CD4-positive, alpha-beta T cell treated with Interleukin-6 for 4 hours (primary cell): ENCODE measurements around the gene GPATCH3.
"Not testable (repeated sequence)": the region's sequence is repeated elsewhere in the genome, so short reads cannot be mapped to it uniquely, and the experiment has no call there.

ENCODE experiments used
- DNase-seq: peaks from one replicate; pipeline ENCODE4 v3.0.0-alpha.2; 2020; ENCODE audit warnings: mixed read lengths

Gene GPATCH3

GRCh38 chr1:26911399-26912146, 11.3 kb upstream of the GPATCH3 start:
- no peak for DNase-seq

- no peak for DNase-seq
Observed at GRCh38 chr1:26910343-26911160, 10.3 kb upstream of the GPATCH3 start.

DNA sequence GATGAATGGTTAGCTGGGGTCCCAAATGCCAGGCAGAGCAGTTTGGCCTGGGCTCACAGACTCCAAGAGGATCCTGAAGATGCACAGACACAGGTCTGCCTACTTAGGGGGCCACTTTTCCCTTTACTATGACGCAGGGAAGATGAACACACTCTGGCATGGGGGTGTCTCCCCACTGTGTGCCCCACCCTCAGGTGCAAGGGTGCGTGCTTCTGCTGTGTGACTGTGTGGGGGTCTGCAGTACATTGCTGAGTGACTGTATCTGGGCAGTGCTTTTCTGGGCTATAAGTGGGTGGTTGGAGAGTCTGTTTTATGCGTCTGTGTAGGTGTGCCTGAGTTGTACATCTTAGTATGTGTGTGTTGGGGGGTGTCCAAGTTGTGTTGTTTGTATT, 9.7 kb upstream of the GPATCH3 start:
- no peak for DNase-seq

GRCh38 chr1:26907071-26907917, 7.0 kb upstream of the GPATCH3 start:
- no peak for DNase-seq

DNA sequence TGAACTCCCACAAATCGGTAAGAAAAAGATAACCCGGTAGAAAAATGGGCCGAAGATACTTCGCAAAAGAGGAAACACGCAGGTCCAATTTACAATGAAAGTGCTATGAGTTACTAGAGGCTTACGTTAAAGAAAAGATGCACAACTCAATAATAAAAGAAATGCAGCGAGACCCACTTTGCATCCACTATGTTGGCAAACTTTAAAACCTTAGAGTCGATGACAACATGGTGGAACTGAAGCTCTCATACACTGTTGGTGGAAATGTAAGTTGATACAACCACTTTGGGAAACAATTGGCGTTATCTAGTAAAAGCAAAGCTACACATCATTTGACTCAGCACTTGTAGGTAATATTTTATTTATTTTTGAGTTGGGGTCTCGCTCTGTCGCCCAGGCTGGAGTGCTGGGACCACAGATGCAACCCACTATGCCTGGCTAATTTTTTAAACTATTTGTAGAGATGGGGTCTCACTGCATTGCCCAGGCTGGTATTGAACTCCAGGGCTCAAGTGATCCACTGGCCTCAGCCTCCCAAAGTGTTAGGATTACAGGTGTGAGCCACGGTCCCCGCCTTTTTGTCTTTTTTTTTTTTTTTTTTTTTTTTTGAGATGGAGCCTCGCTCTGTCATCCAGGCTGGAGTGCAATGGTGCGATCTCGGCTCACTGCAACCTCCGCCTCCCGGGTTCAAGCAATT, 696 bp upstream of the GPATCH3 start:
- no peak for DNase-seq

GRCh38 chr1:26897351-26897750, 2.9 kb downstream of the GPATCH3 start:
- DNase-seq = no peak

DNA sequence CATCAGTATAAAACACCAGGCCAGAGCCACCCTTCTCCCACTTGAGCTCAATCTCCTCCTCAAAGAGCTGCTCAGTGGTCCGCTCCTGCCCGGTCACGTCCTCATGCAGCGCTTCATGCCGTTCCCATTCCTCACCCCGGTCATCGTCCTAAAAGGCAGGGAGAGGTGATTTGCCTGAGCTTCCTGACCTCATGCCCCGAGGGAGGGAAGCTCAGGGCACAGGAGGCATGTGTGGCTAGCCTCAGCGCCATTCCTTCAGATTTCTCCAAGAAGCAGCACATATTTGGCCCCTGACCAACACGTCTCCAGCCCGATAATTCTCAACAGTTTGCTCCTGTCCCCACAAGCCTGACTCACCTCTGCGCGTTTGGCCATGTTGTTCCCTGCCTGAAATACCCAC, 6.0 kb downstream of the GPATCH3 start:
- no peak for DNase-seq

DNA sequence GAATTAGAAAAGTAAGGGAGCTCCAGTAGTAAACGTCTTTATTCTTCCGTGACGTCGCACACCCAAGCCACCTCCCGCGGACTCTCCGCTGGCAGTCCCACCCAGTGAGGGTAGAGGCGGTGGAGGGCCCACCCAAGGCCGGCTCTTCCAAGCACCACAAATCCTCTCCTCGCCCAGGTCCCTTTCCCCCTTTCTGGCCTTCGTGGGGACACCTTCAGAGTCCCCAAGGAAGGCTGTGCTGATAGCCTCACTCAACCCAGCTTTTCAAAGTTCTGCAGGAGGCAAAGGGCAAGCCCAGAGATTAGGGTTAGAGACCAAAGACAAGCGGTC, 9.8 kb downstream of the GPATCH3 start:
- no peak for DNase-seq

DNA sequence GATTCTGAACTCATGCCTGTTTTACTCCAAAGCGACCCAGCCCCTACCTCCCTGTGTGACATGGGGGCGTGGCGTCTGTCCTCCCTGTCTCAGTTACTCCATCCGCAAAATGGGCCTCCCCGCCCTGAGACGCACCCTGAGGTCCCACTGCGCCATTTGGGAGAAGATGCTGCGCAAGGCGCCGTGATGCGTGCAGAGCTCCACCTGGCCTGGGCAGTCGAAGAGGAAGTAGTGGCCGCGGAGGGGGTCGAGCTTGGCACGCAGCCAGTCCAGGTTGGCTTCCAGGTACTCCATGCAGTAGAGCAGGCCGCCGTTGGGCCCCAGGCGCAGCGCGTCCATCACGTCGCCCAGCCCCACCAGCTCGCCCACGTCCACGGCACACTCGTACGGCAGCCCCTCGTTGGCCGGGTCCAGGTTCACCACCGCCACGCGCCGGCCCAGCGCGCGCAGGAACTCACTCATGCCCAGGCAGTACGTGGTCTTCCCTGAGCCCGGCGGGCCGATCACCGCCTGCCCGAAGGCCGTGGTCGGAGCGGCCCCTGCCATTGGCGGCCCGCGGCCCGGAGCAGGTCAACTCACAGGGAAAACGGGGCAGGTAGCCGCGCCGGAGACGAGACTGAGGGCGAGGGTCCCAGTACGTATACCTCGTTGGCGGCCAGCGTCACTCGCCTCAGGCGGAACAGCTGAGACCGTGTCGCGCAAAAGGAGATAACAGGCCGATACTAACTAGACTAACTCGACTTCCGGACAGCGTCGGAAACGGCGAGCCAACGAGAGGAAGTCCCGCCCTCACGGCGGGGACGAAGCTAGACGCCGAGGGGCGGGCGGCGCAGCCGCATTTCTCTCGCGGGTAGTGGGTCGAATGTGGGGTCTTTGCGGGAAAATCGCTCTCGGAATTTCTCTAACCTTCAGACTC, 10.5 kb downstream of the GPATCH3 start, which contains the start of gene GPN2:
GPN2 (minus strand) TSS at position 733 of the 916 bp plus-strand sequence; CDS start at position 546, 187 bp downstream.
- DNase-seq = peak; percentile 81

- no peak for DNase-seq
Observed at GRCh38 chr1:26888231-26888630, 12.0 kb downstream of the GPATCH3 start.

DNA sequence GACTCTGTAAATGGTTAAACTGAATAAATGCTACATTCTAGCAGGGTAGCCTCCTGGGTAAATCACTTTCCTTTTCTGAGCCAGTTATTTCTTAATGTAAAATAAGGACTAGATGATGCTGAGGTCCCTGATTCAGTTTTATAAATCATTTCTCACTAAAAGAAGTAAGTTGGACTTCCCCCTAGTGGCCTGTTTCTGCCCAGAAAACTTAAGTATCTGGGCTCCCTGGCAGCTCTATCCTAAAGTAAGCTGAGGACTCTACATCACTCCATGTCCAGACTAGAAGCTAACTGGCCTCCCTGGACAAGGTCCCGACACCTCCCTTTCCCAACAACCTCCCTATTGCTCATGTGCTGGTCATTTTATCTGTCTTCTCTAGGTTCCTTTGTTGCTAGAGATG, 13.1 kb downstream of the GPATCH3 start:
- peak; percentile 16 for DNase-seq

DNA sequence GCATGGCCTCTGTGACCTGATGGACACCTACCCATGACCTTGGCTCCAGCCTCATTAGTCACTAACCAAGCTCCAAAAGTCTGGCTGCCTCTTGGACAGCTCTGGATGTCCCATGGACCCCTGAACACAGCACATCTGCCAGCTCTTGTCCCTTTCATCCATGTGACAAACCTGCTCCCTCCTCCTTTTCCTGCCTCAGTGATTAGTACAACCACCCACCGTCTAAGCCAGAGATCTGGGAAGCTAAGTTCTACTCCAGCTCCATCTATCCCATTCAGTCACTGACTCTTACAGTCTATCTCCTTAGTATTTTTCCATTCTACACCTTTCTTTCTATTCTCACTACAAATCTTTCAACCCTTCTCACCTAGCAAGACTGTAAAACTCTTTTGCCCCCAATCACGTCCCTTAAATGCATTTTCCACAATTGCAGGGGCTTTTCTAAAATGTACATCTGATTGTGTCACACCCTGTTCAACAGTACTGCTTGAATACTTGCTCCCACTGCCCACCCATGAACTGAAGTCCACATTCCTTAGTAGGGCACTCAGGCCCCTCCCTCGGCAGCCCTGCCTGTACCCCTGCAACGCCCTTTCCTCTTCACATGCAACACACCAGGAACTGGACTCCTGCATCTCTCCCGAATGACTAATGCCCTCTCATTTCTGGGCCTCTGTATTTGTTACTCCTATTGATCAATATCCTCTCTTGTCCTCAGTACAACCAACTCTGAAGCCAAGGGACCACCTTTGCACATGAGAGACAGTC, 17.4 kb downstream of the GPATCH3 start:
- DNase-seq = no peak

- not testable (repeated sequence) for DNase-seq
Observed at GRCh38 chr1:26881611-26882010, 18.7 kb downstream of the GPATCH3 start.

DNA sequence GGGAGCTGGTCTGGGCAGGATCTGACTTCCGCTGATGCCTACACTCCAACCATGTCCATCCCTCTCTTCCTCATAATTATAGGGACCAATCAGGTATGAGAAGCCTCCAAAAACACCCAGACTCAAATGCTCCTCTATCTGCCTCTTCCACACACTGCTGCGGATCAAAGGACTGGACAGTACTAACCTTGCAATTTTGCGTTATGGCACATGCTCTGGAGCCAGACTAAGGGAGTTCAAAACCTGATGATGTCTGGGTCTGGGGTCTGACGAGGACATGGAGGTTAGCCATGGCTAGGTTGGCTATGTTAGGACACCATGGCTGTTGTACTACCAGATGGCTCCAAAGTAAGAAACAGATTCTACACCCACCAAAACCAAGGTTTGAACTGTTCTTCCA, 20.5 kb downstream of the GPATCH3 start:
- DNase-seq = no peak

DNA sequence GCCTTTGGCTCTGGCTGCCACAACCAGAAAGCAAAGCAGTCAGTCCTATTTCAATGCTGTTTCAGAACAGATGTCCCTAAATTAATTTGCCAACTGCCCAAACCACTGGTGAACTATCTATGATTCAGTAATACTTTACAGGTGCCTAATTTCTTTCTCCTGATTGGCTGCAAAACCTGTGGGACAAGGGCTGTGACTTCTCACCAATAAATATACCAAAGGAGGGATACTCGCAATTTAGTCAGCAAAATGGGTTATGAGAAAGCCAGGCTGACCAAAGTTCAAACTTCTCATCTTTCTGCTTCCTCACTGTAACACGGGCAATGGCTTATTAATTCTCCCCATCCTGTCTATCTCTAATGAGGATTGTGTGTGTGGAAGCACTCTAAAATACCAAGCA, 22.9 kb downstream of the GPATCH3 start:
- no peak for DNase-seq

DNA sequence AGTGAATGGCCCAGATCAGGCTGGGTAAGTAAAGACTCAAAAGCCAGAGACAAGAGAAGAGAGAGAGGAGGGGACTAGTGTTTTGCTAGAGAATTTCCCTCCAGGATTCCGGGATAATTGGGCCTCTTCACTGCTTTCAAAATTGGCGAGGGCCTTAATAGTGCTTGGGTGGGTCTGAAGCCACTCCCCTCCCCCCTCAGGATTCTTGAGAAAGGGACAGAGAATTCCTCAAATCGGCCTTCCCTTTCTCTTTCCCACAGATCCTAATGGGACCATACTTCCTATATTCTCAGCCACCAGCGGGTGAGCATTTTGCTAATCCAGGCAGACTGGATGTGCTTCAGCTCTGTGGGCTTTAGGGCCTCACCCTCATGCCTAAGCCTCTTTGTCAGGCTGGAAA, 25.4 kb downstream of the GPATCH3 start:
- no peak for DNase-seq

DNA sequence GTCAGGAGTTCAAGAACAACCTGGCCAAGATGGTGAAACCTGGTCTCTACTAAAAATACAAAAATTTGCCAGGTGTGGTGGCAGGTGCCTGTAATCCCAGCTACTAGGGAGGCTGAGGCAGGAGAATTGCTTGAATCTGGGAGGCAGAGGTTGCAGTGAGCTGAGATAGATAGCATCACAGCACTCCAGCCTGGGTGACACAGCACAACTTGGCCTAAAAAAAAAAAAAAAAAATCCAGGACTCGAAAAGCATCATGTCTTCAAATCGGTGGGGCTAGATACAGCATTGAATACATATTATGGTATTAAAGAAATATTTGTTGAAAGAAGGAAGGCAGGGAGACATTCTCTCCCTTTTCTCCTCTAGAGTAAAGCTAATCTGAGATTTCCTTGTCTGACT, 27.2 kb downstream of the GPATCH3 start:
- DNase-seq = not testable (repeated sequence)

- peak; percentile 97 for DNase-seq
Observed at GRCh38 chr1:26864610-26865480, 35.4 kb downstream of the GPATCH3 start.

- no peak for DNase-seq
Observed at GRCh38 chr1:26863685-26864077, 36.6 kb downstream of the GPATCH3 start.
